HUDEP-2 (cell line): ENCODE data around the gene PGM5.
A peak's percentile ranks its signal among the peaks of the same experiment; 100 is the strongest.

ENCODE experiments used
- DNase-seq, 76 experiments: peaks; one replicate each; lab custom pipeline; 2025; ENCODE audit not compliant: unreplicated experiment in 76 of 76; lab: John Stamatoyannopoulos, UW

The PGM5 gene

DNA sequence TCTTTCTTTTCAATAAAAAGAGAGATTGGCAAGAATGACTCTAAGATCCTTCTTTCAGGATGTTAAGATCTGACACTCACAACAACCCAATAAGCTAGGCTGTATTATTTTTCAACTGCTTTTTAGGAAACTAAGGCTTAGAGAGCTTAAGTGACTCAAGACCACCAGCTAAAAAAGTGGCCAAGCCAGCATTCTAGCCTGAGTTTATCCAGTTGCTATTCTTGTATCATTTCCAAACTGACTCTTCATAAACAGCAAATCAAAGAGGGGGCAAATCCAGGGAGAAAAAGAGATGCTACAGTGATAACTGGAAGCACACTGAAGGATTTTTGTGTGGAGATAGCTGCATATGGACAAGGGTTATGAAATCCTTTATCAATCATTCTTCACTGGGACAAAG, 137.1 kb downstream of the PGM5 start:
- DNase-seq: no peak

DNA sequence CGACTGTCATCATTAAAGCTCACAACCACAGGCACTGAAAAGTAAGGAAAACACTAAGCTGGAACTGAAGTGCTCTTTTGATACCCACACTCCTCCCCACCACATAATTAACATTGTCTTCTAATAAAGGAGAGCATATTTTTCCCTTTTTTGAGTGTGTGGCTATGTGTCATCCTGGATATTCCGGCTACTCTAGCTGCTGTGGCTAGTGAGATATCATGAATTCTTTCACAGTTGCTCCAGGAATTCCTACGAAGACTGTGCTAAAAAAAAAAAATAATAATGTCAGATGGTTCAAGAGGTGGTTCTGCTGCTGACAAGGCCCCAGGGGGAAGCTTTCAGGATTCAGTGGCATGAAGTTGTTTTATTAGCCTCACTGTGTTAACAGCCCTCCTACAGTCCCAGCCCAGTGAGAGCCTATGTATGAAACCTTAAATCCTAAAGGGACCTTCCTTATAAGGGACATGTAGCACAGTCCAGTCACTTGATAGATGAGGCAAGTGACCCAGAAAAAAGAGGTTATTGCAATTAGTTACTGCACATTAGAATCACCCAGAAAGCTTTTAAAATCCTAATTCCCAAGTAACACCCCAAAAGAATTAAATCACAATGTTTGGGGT, 137.7 kb downstream of the PGM5 start:
- DNase-seq: no peak

DNA sequence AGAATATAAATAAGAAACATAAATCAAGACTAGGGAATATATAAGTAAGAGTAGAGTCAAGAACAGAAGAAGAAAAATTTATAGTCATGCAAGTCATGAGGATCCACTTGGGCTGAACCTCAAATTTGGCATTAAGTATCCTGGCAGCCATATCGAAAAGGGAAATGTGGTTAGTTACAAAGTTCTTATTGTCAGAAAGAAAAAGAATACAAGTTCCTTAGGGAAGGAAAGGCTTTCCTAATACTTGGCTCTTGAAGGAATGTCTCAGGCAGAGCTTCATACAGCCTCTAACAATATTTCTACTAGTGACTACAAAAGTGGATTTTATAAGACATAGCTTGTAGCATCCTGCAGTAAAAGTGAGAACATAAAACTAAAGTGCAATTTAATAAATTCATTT, 138.8 kb downstream of the PGM5 start:
- no peak for DNase-seq

DNA sequence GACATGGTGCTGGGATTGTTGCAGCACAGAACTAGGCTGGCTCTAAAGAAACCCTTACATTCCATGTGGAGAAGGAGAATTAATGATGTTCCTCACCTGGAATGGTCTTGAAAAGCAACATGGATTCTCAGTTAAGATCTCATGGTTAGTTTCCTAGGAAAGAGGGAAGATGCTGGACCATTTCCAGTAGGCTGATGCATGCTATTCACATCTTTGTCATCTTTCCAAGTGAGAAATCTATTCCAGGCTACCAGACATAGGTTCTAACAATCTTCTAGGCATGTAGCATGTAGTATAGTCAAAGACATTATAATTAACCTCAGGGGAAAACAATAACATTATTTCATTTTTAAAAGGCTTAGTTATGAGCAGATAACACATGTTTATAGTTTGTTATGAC, 139.9 kb downstream of the PGM5 start:
- no peak for DNase-seq

DNA sequence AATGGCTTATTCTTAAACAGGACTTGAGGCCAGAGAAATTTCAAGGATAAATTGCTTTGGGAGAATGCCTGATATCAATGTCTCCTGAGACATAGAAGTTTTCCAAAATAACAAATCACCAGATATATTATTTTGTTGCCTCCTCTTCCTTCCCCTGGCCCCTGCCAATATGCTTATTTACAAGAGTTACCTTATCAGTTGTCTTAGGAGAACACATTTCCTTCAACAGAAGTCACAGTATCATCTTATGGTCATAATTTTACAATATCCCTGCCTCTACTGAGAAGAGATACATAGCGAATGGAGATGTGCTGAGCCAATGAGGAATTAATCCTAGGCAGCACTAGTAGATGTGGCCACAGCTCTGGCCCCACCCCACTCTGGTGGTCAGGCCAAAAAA, 141.2 kb downstream of the PGM5 start:
- DNase-seq: no peak

DNA sequence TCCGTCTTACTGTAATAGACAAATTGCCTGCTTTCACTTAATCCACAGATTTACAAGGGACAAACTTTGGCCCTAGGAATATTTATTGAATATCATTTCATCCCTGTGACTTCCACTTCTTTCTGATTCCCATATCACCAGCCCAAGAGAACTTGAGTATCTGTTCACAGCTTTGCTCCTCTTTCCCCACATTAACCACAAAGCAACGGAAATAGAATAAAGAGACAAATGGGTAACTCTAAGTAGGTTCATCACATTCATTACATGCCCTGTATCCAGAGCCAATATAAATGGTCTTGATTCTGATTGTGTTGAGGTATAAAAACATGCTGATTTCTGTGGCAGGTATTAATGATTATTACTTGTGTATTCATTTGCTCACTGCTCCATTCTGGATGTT, 142.4 kb downstream of the PGM5 start:
- no peak for DNase-seq

DNA sequence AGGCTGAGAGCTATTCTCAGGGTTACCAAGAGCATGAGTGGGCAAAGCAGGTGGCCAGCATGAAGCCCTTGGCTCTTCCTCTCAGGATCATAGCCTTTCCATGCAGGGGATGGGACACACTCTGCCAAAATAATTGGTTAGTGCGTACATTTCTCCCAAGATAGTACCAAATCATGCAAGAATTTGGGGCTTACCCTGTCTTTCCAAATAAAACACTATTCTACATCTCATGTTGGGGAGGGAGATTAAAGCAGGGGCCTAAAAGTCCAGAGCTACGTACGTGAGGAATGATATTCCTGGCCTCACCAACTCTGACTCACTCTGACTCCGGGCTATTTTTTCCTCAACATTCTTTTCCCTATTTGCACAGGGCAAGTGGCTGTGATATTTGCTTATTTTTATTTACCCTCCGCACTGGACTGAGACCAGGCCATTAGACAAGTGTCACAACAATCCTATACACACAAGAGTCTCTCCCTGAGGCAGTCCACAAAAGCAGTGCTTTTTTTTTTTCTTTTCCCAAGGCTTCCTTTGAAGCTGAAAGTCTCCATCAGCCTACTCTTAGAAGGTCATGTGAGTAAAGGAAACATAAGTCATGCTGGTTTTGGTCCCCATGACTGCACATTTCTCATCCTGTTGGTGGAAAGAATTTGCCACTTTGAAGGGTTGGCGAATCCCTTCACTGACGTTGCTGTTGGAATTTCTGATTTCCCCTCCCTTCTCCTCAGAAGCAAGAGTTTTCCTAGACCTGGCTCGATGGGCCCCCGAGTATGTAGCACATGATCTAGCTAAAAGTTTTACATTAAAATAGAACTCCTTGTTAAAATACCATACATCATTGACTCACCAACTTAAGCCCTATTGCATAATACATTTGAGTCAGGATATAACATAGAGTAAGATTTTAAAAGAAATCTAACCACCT, 144.3 kb downstream of the PGM5 start:
- DNase-seq: no peak

DNA sequence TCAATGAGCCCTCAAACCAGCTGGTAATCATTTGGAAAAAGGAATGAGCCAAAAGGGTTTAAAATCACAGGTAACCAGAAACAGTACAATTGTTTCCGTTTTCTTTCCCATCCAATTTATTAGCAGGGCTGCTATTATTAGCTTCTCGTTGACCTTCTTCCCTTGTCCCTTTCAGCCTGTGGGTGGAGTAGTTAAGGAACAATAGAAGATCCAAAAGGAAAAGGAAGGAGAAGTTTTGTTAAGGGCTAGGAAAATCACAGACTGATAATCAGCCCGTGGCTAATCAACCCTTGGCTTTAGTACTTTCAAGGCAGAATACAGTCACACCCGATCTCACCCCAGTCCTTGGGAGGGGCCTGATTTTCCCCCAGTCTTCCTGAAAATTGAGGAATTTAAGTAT, 145.9 kb downstream of the PGM5 start:
- no peak for DNase-seq

DNA sequence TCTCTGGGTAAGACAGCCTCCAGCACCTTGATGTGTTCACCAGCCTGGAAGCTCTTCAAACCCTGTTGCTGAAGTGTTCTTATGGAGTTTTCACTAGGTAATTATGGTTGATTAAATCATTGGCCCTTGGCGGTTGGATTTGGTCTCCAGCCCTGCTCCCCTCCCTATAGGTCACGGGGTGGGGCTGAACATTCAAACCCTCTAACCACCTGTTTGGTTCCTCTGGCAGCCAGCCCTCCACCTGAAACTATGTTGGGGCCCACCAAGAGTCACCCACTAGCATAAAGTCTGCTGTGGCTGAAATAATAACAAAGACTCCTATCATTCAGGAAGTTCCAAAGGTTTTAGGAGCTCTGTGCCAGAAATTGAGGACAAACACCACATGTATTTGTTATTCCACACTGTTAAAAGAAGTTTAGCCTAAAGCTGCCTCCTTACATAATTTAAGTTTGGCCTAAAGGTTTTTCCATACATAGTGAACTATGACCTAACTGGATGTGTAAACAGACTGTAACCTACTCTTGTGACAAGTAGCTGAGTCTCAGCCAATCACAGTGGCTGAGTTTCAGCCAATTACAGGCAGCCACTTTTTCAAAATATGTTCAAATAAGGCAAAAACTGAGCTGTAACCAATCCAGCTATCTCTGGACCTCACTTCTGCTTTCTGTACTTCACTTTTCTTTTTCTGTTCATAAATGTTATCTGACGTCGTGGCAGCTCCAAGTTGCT, 149.4 kb downstream of the PGM5 start:
- peak in 1 of 76 experiments; percentile 1 for DNase-seq

DNA sequence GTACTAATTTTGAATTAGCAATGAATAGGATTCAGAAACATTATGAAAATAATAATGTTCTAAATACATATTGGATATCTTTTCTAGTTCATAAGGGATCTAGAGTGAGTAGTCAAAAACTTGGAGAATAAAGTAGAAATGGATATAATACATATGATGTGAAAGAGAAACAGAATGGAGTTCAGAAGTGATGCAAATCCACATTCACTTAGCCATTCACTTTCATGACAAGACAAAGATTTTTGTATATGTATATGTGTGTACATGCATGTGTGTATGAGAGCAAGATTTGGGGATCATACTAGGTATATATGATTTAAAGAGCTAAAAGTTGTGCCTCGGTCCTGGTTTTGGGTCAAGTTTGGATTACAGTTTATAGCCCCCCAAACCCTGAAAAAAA, 150.1 kb downstream of the PGM5 start:
- no peak for DNase-seq

DNA sequence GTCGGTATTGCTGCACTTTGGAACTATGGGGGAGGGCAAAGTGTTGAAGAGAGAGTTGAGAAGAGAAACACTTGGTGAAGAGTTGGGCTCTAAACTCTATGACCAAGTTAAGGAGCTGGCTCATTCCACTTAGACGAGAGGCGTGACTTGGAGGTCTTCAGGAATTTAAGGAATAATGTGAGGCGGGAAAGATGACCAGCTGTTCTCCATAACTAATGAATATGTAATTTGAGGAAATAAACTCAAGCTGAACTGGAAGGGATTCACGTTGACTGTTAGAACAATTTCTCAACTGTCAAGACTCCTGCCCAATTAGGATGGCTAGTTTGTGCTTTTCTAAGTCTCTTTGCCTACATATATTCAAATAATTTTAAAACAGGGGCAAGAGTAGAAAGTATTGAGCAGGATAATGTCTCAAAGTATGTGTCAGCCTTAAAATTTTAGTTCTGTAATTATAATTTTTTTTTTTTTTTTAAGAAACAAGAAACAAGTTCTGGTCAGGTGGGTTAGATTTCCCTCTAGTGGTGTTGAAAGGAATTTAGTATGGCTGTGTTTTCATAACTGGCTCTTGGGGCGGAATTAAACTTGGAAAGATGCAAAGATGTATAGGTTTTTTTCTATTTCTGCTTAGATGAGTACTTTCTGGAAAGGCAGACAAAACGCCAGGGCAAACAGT, 150.9 kb downstream of the PGM5 start:
- DNase-seq: peak in 1 of 76 experiments; percentile 4

DNA sequence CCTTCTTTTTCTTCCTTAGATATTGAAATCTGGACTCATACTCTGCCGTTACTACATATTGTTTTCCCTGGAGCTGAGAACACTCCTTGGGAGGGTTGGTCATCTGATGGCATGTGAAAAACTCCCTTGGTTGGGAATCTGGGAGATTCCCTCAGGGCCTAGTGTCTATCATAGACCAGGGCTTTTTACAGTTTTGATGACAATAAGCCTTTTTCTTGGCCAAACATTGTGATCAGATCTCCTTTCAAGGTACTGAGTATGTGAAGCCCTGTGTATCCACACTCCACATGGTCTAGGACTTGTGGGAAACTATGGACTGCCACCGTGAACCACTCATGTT, 151.4 kb downstream of the PGM5 start:
- DNase-seq: no peak

DNA sequence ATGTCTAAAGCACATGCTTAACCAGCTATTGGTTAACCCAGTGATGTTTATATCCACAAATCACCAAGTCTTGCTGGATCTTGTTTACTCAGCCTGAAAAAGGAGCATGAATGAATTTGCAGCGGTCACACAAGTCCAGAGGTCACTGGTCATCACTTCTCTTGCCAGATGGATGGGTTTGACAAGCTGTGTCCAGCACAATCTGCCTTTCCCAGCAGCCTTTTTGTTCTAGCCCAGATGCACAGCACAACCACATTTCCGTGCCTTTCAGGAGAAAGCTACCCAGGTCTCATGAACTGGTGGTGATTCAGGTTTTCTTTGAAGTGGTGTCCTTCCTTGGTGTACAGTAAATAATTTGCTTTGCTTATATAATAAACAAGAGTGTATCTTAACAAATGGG, 152.1 kb downstream of the PGM5 start:
- DNase-seq: no peak

DNA sequence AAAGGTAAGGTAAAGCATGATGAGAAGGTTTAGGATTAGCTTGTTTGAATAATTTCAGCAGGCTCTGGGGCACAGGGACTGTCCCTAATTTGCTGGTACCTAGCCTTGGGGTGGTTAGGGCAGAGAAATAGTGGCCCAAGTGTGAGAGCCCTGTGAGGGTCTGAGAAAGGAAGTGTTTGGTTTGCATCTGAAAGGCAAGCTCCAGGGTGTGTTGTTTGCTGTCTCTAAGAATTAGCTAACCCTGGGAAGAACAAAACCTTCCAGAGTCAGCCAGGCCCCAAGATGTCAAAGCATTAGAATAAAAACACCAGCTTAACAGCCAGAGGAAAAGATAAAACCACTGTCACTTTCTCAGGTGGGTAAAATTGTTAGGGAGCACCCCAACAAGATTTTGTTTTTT, 153.3 kb downstream of the PGM5 start:
- DNase-seq: no peak

DNA sequence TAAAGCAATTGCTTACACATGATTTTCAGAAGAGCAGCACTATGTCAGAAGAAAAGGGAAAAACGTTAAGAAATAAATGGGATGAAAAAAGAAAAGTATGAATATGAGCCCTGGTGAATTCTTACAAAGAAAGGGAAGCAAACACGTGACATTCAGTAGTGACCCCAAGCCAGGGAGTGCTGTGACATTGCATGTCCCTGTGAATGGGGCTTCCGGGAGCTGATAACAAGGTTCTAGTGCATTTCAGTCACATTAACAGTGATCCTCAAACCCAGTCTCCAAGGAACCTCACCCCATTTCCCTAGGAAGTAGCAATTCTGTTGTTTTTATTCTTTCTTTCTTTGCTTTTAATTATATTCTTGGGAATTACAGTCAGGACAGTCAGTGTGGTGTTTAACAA, 157.0 kb downstream of the PGM5 start:
- no peak for DNase-seq

DNA sequence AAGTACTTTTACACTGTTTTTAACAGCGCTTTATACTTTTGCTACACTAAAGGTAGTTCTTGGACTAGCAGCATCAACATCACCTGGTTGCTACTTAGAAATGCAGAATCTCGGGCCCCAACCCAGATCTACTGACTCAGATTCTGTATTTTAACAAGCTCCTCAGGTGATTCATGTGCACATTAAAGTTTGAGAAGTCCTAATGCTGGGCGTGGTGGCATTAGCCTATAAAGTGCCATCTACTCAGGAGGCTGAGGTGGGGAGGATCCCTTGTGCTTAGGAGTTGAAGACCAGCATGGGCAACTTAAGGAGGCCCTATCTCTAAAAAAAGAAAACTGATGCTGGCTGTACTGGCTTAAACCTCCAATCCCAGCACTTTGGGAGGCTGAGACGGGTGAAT, 157.6 kb downstream of the PGM5 start:
- DNase-seq: no peak

DNA sequence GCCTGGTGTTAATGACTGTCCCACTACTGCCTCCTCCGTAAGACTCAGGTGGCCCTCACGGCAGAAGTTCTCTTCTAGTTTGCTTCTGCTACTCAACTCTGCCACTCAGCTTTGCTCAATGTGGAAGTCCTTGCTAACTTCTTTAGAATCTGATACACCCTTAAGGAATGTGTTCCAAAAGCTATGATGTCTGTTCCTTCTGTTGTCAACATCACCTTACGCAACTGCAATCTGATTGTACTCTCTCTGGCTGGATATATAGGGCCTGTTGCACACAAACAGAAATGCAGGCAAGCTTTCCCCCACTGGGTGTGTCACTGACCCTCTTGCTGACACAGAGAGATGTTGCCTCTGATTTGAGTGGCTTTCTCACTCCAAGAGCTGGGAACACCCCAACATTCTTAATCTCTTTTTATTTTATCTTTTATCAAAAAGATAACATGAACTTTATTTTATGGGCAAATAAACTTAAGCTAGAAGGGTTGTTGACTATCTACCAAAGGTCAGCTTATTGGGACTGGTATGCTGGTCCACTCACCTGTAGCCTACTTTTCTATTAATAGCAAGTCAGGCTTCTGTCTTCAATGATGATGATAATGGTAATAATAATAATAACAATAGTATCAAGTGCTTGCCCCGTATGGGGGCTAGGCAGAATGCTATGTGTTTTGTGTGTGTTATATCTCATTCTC, 159.1 kb downstream of the PGM5 start:
- DNase-seq: no peak

DNA sequence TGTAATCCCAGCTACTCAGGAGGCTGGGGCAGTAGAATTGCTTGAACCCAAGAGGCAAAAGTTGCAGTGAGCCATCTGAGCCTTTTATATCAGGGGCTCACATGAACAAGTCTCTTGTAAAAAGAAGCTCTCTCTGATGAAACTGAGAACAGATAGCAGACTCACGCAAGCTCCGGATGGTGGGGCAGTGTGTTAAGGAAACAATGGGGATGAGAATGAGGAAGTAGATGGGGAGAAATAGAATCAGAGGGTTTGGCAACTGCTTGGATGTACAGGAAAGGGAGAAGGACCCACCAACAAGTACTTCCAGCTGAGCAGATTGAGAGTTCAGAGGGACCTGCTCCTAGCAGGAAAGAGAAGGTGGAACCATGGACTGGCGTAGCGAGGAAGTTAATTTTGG, 165.7 kb downstream of the PGM5 start:
- DNase-seq: no peak

DNA sequence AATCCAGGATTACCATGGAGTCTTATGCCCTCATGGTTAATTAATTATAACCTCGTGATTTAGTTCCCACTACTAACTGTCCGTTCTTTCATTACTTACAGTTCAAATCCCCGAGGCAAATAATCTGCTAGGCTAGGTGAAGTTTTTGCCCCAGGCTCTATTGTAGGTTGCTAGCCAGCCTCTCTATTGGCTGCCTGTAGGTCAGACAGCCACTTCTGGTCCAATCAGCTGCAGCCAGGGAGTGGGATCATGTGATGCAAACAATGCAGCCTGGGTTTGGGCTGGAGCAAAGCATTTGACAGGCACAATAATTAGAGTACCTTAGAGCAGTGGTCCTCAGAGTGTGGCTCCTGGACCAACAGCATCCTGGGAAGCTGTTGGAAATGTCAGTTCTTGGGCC, 166.5 kb downstream of the PGM5 start:
- DNase-seq: no peak

DNA sequence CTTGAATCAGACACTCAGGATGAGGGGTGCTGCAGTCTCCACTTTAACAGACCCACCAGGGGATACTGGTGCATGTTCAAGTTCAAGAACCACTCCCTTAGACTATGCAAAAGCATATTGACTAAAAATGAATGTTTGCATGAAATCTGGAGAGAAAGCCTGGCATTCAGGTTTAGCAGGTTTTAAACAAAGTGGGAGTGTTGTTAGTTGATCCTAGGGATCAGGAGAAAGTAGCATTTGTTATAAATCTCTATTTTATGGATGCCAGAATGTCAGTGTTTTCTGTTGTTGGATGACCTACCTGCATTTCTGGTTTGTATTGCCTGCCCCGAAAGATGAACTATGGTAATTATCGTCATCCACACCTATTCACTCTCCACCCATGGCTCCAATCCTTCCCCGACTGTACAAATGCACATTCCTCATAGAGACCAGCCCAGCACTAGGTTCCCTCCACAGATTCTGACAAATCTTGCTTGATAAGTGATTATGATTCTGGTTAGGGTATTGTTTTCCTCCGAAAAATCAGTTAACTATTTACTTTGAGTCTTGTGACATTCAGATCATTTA, 167.0 kb downstream of the PGM5 start:
- DNase-seq: no peak
